ENCODE measurements around the gene CACNG8.

CACNG8 gene

GRCh38 chr19:53962887-53963431 is at the start of gene CACNG8:
Gene CACNG8, plus strand, starts transcription at chr19:53962937.
- TF ChIP-seq CTCF (IDR thresholded peaks at IDR 0.05), result no peak
- Histone ChIP-seq H3K27ac (no peak within 1 kb of the TSS), H3K4me1 (no peaks in the 10 kb centered on the region), H3K9me3 (ENCODE audit: control insufficient read depth, low read length) (no peaks in the 10 kb centered on the region), H2AFZ (no peak within 1 kb of the TSS), H3K4me2 (ENCODE audit: low read length) (no peak within 1 kb of the TSS), H3K79me2 (no peaks in the 10 kb centered on the region), H3K36me3 (ENCODE audit: control insufficient read depth, insufficient read depth, low read length) (no peaks in the 10 kb centered on the region), H3K4me3 (ENCODE audit: low read depth, low read length) (no peak within 1 kb of the TSS), H3K27me3 (ENCODE audit: control insufficient read depth, insufficient read depth, low read length) (peaks cover 4% of the 10 kb centered on the region), H3K9ac (no peak within 1 kb of the TSS)

- no peak overlapping the region for H2AFZ ChIP-seq
- no peak for TF ChIP-seq CTCF (IDR thresholded peaks at IDR 0.05)
- H3K9me3 ChIP-seq (ENCODE audit: control insufficient read depth, low read length), result no peaks in the 10 kb centered on the region
- H3K36me3 ChIP-seq (ENCODE audit: control insufficient read depth, insufficient read depth, low read length), result no peaks in the 10 kb centered on the region
- no peaks in the 10 kb centered on the region for H3K79me2 ChIP-seq
- H3K9ac ChIP-seq, result no peak overlapping the region
- no peak overlapping the region for H3K4me2 ChIP-seq (ENCODE audit: low read length)
- no peaks in the 10 kb centered on the region for H3K27me3 ChIP-seq (ENCODE audit: control insufficient read depth, insufficient read depth, low read length)
- no peak overlapping the region for H3K27ac ChIP-seq
- no peak overlapping the region for H3K4me3 ChIP-seq (ENCODE audit: low read depth, low read length)
- no peaks in the 10 kb centered on the region for H3K4me1 ChIP-seq
These were observed 47.7 kb upstream of the CACNG8 start for GRCh38 chr19:53915000-53915399.

- H3K27ac ChIP-seq, result no peak overlapping the region
- no peak for TF ChIP-seq CTCF (IDR thresholded peaks at IDR 0.05)
- H3K4me2 ChIP-seq (ENCODE audit: low read length), result no peak overlapping the region
- no peaks in the 10 kb centered on the region for H3K36me3 ChIP-seq (ENCODE audit: control insufficient read depth, insufficient read depth, low read length)
- H3K27me3 ChIP-seq (ENCODE audit: control insufficient read depth, insufficient read depth, low read length), result no peaks in the 10 kb centered on the region
- H3K4me1 ChIP-seq, result no peaks in the 10 kb centered on the region
- no peak overlapping the region for H3K9ac ChIP-seq
- no peaks in the 10 kb centered on the region for H3K79me2 ChIP-seq
- no peaks in the 10 kb centered on the region for H3K9me3 ChIP-seq (ENCODE audit: control insufficient read depth, low read length)
- no peak overlapping the region for H3K4me3 ChIP-seq (ENCODE audit: low read depth, low read length)
- H2AFZ ChIP-seq, result no peak overlapping the region
These were observed 46.7 kb upstream of the CACNG8 start for GRCh38 chr19:53916004-53916403.

GRCh38 chr19:53917356-53917755 is 45.4 kb upstream of the CACNG8 start:
- no peak overlapping the region for H3K27ac ChIP-seq
- no peaks in the 10 kb centered on the region for H3K4me1 ChIP-seq
- no peaks in the 10 kb centered on the region for H3K27me3 ChIP-seq (ENCODE audit: control insufficient read depth, insufficient read depth, low read length)
- no peak overlapping the region for H2AFZ ChIP-seq
- H3K9ac ChIP-seq, result no peak overlapping the region
- no peak overlapping the region for H3K4me3 ChIP-seq (ENCODE audit: low read depth, low read length)
- H3K36me3 ChIP-seq (ENCODE audit: control insufficient read depth, insufficient read depth, low read length), result no peaks in the 10 kb centered on the region
- no peaks in the 10 kb centered on the region for H3K9me3 ChIP-seq (ENCODE audit: control insufficient read depth, low read length)
- H3K4me2 ChIP-seq (ENCODE audit: low read length), result no peak overlapping the region
- TF ChIP-seq CTCF (IDR thresholded peaks at IDR 0.05), result no peak
- no peaks in the 10 kb centered on the region for H3K79me2 ChIP-seq

GRCh38 chr19:53927739-53928138 is 35.0 kb upstream of the CACNG8 start:
- no peaks in the 10 kb centered on the region for H3K79me2 ChIP-seq
- no peaks in the 10 kb centered on the region for H3K36me3 ChIP-seq (ENCODE audit: control insufficient read depth, insufficient read depth, low read length)
- H3K4me3 ChIP-seq (ENCODE audit: low read depth, low read length), result no peak overlapping the region
- no peak overlapping the region for H3K4me2 ChIP-seq (ENCODE audit: low read length)
- H3K27ac ChIP-seq, result no peak overlapping the region
- no peaks in the 10 kb centered on the region for H3K4me1 ChIP-seq
- no peak overlapping the region for H2AFZ ChIP-seq
- no peak overlapping the region for H3K9ac ChIP-seq
- H3K9me3 ChIP-seq (ENCODE audit: control insufficient read depth, low read length), result no peaks in the 10 kb centered on the region
- H3K27me3 ChIP-seq (ENCODE audit: control insufficient read depth, insufficient read depth, low read length), result no peaks in the 10 kb centered on the region
- TF ChIP-seq CTCF (IDR thresholded peaks at IDR 0.05), result no peak
